ENCODE results near the gene ZNF281. TPM values are rescaled to one million over a fixed set of nuclear protein-coding genes. Genes with fewer than 3 reads are reported as not detected.

Gene ZNF281
- total and polyA plus RNA-seq, 2 of the 4 experiments (the other 2 are of a cell fraction), result 7.0 to 37.5 TPM

DNA sequence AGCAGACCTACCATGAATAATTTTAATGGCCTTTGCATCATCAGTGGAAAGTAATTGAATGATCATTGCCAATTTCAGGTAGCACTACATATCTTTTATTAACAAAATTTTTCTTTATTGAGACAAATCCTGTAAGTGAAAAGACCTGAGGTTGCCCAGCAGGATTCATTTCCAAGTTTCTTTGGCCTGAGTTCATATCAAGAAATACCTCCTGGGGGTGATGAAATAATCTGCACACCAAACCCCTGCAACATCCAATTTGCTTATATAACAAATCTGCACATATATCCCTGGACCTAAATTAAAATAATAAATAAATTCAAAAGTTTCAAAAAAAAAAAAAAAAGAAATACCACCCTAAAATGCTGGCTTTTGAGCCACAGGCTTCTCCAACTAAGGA lies 27.3 kb upstream of the ZNF281 start:
- Histone ChIP-seq H3K14ac (replicated peaks; ENCODE audit: low read depth, low read length) (no peak overlapping the region; the same call in 1 of the 2 replicates), H3K18ac (ENCODE audit: low read depth, low read length) (no peak overlapping the region; the same call in 1 of the 2 replicates), H2BK15ac (ENCODE audit: low read depth, low read length) (0 out of 3 replicates have a peak overlapping the region, but pooled peaks have one; percentile 28), H2AFZ (replicated peaks; ENCODE audit: low read length, poor library complexity) (no peak overlapping the region), H3K79me1 (ENCODE audit: low read depth in 1 of 2, low read length in 2 of 2) (no peaks in the 10 kb centered on the region), H3K4ac (ENCODE audit: low read depth, low read length) (no peak overlapping the region), H3K4me1 (ENCODE audit: control insufficient read depth, insufficient read depth, low read length) (peaks cover 9% of the 10 kb centered on the region), H3K9ac (ENCODE audit: low read depth, low read length) (no peak overlapping the region), H2BK5ac (ENCODE audit: low read depth, low read length, poor library complexity, severe bottlenecking) (no peak overlapping the region), H4K8ac (ENCODE audit: low read depth in 2 of 2, low read length in 2 of 2) (no peak overlapping the region; a peak in 2 of 4 replicates), H3K56ac (ENCODE audit: extremely low read depth, insufficient read depth, low read length) (no peak overlapping the region), H2BK120ac (ENCODE audit: low read depth, low read length) (no peak overlapping the region), H3K36me3 (ENCODE audit: control insufficient read depth, insufficient read depth, low read length) (no peaks in the 10 kb centered on the region), H3K4me2 (ENCODE audit: low read depth, low read length) (no peak overlapping the region), H2AK5ac (ENCODE audit: low read depth, low read length) (0 out of 2 replicates have a peak overlapping the region, but pooled peaks have one; percentile 53), H3K23ac (ENCODE audit: low read depth, low read length) (no peak overlapping the region), H4K5ac (ENCODE audit: low read depth, low read length) (no peak overlapping the region), H2AK9ac (replicated peaks; ENCODE audit: low read depth, low read length, poor library complexity) (no peak overlapping the region), H3K9me3 (ENCODE audit: control insufficient read depth, insufficient read depth, low read length) (no peaks in the 10 kb centered on the region), H2BK20ac (ENCODE audit: low read depth, low read length) (no peak overlapping the region), H3K4me3 (ENCODE audit: insufficient read depth, low read depth, low read length) (no peak overlapping the region), H3K27me3 (ENCODE audit: control insufficient read depth, insufficient read depth, low read length) (no peaks in the 10 kb centered on the region), H3K9me1 (ENCODE audit: insufficient read depth, low read length) (no peaks in the 10 kb centered on the region), H4K91ac (ENCODE audit: insufficient read depth, low read depth, low read length) (no peak overlapping the region), H4K20me1 (ENCODE audit: insufficient read depth, low read length) (no peaks in the 10 kb centered on the region), H3K27ac (ENCODE audit: insufficient read depth, low read length) (no peak overlapping the region)
- ATAC-seq (ENCODE audit: low read depth) (no peak), DNase-seq (no peak)
- POLR2A ChIA-PET (ENCODE audit: unreplicated experiment), result no interaction called here
- no TSS peak for BruUV-seq (replicated peaks)
- CTCF ChIA-PET, result no interaction called here
- intact Hi-C loops (cut with micrococcal nuclease), result no loop called here
- no peak for TF ChIP-seq RFX5 (IDR thresholded peaks at IDR 0.05; ENCODE audit: low read depth, low read length)
- TF ChIP-seq SMC3 (IDR thresholded peaks at IDR 0.05; ENCODE audit: low read depth, low read length), result no peak
- no peak for TF ChIP-seq MAFK (IDR thresholded peaks at IDR 0.05; ENCODE audit: low read depth, low read length)
- dilution Hi-C loops (cut with HindIII; ENCODE audit: low sequenced_read_pairs, unreplicated experiment), result no loop called here
- in situ Hi-C loops (cut with MboI; ENCODE audit: low sequenced_read_pairs), result no loop called here
